K562 (cell line): ENCODE data around the gene SLC17A2. TPM values are rescaled to one million over a fixed set of nuclear protein-coding genes. Genes with fewer than 3 reads are reported as not detected.

ENCODE experiments used
- AFF4 ChIP-seq: sonication (generic); formaldehyde crosslinking; IDR thresholded peaks from 2 replicates; pipeline ENCODE4 v1.8.0; 2023; ENCODE audit warnings: mild to moderate bottlenecking, missing genetic modification reagents
- ARID3A ChIP-seq: IDR thresholded peaks from 2 replicates; pipeline ENCODE4 v1.6.1; 2012; ENCODE audit warnings: low read depth, low read length, improper control_type of control experiment, borderline replicate concordance
- C11orf30 ChIP-seq: fragments of 450-650 bp; IDR thresholded peaks from 2 replicates; pipeline ENCODE4 v1.6.1; 2016; ENCODE audit warnings: low read depth, mild to moderate bottlenecking
- CGGBP1 ChIP-seq: fragments of 250-450 bp; sonication (Bioruptor Pico); IDR thresholded peaks from 2 replicates; pipeline ENCODE4 v1.9.0; 2021; ENCODE audit warnings: mild to moderate bottlenecking
- CTCF ChIP-seq, 3 experiments: IDR thresholded peaks in 2 of 3; conservative IDR thresholded peaks in 1 of 3; 2 replicates each; pipeline ENCODE4 v1.5.1; 2011 to 2012; ENCODE audit warnings: low read length in 3 of 3, mild to moderate bottlenecking in 3 of 3, control low read depth in 2 of 3, improper control_type of control experiment in 1 of 3, inconsistent platforms in 1 of 3, low read depth in 1 of 3, mixed read lengths in 1 of 3, moderate library complexity in 1 of 3; ENCODE audit not compliant: insufficient read depth in 2 of 3
- FUS ChIP-seq: fragments of 200-400 bp; formaldehyde crosslinking; optimal IDR thresholded peaks from 2 replicates; pipeline ENCODE3; 2017; ENCODE audit warnings: low read depth, low read length
- MIER1 ChIP-seq: fragments of 450-650 bp; IDR thresholded peaks from 2 replicates; pipeline ENCODE4 v1.6.1; 2016; ENCODE audit warnings: antibody characterized with exemption, mild to moderate bottlenecking, low read depth
- SMARCE1 ChIP-seq: fragments of 450-650 bp; IDR thresholded peaks from 2 replicates; pipeline ENCODE4 v1.7.1; 2016; ENCODE audit warnings: mild to moderate bottlenecking
- SRF ChIP-seq, 2 experiments: fragments of 250-450, 450-650 bp in 1 of 2; sonication (Bioruptor Pico) in 1 of 2; sonication (generic) in 1 of 2; formaldehyde crosslinking; IDR thresholded peaks; 2 replicates each; pipeline versions ENCODE4 v1.5.0 to v1.5.1; 2020 to 2022; ENCODE audit warnings: mild to moderate bottlenecking in 1 of 2, missing genetic modification reagents in 1 of 2
- ZEB2 ChIP-seq: fragments of 450-650 bp; IDR thresholded peaks from 2 replicates; pipeline ENCODE4 v1.6.1; 2016
- ZMIZ1 ChIP-seq, 2 experiments: fragments of 150-350 bp in 1 of 2; IDR thresholded peaks; 2 replicates each; pipeline ENCODE4 v1.6.1; 2012 to 2016; ENCODE audit warnings: low read depth in 2 of 2, low read length in 2 of 2, mild to moderate bottlenecking in 1 of 2, moderate library complexity in 1 of 2
- polyA plus RNA-seq, 8 experiments: library from polyadenylated mRNA; depleted of rRNA in 4 of 8; stranded (reverse) in 5 of 8; unstranded in 3 of 8; fragments of >200 nt; fragmentation: Nextera tagmentation in 2 of 8; fragmentation: Illumina TruSeq in 1 of 8; extraction: Ambion mirVana in 2 of 8; extraction: Trizol in 1 of 8; gene quantifications; 2 replicates each; pipeline versions ENCODE4 v1.2.1 to v1.2.3, GENCODE V29; 2011 to 2014; ENCODE audit warnings: inconsistent platforms in 1 of 8, missing spikeins in 1 of 8
- total RNA-seq, 7 experiments: library from RNA; depleted of rRNA in 6 of 7; stranded (reverse); fragments of >200 nt in 6 of 7; fragmentation: Illumina TruSeq in 2 of 7; extraction: Trizol in 2 of 7; gene quantifications; 2 replicates each; pipeline versions ENCODE4 v1.2.1 to v1.2.3, GENCODE V29; 2011 to 2021; ENCODE audit warnings: low replicate concordance in 1 of 7

Gene SLC17A2
- total and polyA plus RNA-seq, 9 of the 15 experiments (the other 6 are each of a cell fraction or from before 2014, with no cell fraction given) = not detected

DNA sequence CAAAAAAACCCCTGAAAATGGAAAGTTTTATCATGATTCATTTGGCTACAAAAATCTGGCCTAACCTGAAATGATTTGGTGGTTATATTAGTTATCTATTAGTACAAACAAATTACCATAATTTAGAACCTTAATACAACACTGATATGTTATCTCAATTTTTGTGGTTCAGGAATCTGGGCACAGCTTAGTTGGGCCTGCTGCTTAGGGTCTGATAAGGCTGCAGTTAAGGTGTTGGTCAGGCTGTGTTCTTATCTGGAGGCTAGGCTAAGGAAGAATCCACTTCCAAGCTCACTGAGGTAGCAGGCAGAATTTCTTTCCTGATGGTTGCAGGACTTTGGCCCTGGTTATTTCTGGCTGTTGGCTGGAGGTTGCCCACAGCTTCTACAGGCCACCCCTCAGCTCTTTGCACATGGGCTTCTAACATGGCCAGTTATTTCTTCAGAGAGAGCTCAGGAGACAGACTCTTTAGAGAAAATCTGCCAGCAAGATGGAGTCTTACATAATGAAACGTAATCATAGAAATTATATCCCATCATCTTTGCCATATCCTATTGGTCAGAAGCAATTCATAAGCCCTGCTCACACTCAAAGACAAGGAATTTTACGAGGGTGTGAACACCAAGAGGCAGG, 43.5 kb upstream of the SLC17A2 start (continued):
- TF ChIP-seq ARID3A (no peak), ZEB2 (peak; percentile 58; the same call in 1 of the 2 replicates), C11orf30 (no peak), SMARCE1 (peak; percentile 86; the same call in 1 of the 2 replicates), SRF (CRISPR knock-in tag; IDR thresholded peaks at IDR 0.05) (no peak), MIER1 (no peak), CGGBP1 (no peak), AFF4 (CRISPR knock-in tag) (no peak), ZMIZ1 (IDR thresholded peaks at IDR 0.05; ENCODE audit: low read depth in 2 of 2, low read length in 2 of 2) (peak in 1 of 2 experiments; percentile 78; a peak in 1 of 4 replicates), CTCF (IDR thresholded peaks at IDR 0.05 in 2 of 3, conservative IDR thresholded peaks at IDR 0.05 in 1 of 3; ENCODE audit: insufficient read depth in 2 of 3, low read depth in 1 of 3, low read length in 3 of 3) (no peak), FUS (no peak)
